Stimulated activated CD4-positive, alpha-beta T cell treated with anti-CD3 and anti-CD28 coated beads, Interleukin-4, amount 100 ng/mL, for 48 hours (primary cell): ENCODE data around the gene AKAP5.

ENCODE experiments used
- DNase-seq, 2 donors: peaks; one replicate each; pipeline ENCODE4 v3.0.0-alpha.2; 2020; ENCODE audit warnings: low read depth in 2 of 2

AKAP5 gene

GRCh38 chr14:64459405-64460136, 5.7 kb upstream of the AKAP5 start:
- no peak for DNase-seq

GRCh38 chr14:64461221-64461620, 4.1 kb upstream of the AKAP5 start:
- no peak for DNase-seq

GRCh38 chr14:64463195-64463594, 2.1 kb upstream of the AKAP5 start:
- no peak for DNase-seq

GRCh38 chr14:64463873-64464272, 1.4 kb upstream of the AKAP5 start:
- no peak for DNase-seq

- no peak for DNase-seq
Measured at GRCh38 chr14:64464651-64465050, 648 bp upstream of the AKAP5 start.

- no peak for DNase-seq
Measured at GRCh38 chr14:64465831-64466554, 694 bp downstream of the AKAP5 start.

DNA sequence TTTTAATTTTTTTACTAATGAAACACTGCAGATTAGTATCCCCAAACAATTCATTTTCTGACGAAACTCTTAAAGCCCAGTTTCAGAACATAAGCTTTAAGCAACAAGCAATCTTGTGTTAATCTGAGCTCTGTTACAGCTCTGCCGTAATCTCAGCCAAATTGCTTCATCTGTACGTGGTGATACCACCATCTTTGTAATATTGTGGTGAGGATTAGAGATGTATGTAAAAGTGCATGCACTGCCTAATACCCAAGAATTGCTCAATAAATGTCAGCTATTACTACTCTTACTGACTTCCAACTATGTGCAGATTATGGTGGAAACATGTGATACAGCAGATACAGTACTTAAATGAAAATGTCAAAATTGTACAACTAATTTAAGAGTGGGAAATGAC, 1.8 kb downstream of the AKAP5 start:
- DNase-seq, result no peak

DNA sequence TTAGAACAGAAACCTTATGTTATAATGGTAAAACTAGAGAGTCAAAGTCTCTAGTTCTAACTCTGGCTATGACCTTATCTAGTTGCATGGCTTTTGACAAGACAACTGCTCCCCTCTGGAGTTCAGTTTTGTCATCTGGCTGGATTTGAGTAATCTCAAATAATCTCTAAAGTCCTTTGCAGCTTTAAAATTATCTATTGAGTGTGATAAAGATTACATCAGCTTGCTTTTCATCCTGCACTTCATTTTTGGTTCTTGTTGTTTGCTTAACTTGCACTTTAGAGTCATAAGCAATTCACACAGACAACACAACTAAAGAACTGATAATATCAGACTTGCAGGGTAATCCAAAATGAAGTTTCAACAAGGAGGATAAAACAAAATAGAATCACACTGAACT, 2.3 kb downstream of the AKAP5 start:
- no peak for DNase-seq

DNA sequence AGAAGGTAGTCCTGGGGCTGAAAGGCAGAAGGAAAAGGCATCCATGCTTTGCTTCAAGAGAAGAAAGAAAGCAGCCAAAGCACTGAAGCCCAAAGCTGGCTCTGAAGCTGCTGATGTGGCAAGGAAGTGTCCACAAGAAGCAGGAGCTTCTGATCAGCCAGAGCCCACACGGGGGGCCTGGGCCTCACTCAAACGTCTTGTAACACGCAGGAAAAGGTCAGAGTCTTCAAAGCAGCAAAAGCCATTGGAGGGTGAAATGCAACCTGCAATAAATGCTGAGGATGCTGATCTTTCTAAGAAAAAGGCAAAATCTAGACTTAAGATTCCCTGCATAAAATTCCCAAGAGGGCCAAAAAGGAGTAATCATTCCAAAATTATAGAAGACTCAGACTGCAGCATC, 3.2 kb downstream of the AKAP5 start:
- DNase-seq, result no peak

DNA sequence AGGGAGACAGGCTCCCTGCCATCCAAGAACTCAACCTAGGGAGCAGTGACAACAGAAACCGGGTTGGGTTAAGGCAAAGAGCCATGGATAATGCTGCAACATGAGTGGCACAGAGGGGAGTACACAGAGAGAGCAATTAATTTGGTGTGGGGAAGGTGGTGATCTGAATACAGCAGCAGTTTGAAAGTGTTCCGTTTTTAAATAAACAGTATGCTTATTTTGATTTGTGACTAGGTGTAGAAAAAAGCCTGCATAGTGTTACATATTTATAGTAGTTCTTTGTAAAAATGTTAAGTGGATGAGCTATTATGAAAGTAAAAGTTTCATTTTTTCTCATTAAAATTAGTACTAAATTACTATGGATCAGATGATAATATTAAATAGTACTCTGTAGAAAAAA, 8.7 kb downstream of the AKAP5 start:
- no peak for DNase-seq

DNA sequence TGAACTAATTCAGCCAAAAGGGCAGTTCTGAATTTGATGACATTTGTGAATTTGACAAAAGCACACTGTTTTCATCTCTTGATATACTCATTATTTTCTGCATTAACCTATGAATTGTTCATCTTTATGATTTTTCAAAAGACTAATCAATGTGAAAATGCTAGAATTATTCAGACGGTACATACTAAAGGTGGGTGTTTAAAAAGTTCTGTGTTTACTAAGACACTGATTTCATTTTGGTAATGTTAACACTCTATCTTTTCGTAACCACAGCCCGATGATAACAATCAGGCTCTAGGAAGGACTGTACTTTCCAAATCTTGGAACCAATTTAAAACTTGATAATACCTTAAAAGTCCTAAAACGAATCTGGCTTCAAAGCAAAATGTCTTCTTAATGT, 9.4 kb downstream of the AKAP5 start:
- DNase-seq, result no peak

DNA sequence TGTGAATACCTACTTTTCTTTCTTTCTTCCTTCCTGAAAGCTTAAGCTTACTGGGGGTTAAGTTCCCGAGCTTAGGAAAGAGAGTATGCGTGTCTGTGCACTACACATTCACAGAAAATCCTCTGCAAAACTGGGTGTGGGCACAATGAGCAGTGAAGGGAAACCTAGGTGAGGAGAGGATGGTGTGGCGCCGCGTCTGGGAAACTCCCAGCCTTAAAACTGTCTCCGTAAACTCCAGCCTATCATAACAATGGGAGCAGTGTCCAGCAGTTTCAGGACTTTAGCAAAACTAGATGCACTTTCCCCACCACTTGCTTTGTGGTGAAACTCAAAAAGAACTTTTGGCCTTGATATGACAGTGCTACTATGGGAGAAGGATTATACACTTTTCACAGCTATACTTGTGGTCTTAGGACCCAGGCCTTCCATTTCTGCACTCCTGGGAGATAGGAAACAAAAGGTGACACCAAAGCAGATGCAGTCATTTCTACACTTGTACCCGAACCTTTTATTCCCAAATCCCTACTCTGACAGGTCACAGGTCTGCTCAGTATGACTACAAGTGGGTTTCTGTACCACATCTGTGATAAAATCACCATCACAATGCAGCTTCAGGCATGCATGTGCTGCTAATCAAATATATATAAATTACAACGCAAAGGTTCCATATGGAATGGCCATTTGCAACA, 10.4 kb downstream of the AKAP5 start:
- DNase-seq, result no peak

DNA sequence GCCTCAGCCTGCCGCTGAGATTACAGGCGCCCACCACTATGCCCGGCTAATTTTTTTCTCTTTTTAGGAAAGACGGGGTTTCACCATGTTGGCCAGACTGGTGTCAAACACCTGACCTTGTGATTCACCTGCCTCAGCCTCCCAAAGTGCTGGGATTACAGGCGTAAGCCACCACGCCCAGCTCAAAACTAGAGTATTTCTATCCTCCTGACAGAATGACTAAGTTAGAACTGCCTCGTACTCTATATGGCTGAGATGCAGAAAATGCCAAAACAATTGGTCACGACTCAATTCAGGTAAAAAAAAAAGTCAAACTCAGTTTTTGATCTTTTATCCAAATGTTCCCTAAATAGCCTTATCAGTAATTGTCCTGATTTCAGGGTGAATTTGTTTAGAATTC, 11.1 kb downstream of the AKAP5 start:
- DNase-seq, result no peak

GRCh38 chr14:64478634-64479250, 13.4 kb downstream of the AKAP5 start:
- DNase-seq, result no peak

DNA sequence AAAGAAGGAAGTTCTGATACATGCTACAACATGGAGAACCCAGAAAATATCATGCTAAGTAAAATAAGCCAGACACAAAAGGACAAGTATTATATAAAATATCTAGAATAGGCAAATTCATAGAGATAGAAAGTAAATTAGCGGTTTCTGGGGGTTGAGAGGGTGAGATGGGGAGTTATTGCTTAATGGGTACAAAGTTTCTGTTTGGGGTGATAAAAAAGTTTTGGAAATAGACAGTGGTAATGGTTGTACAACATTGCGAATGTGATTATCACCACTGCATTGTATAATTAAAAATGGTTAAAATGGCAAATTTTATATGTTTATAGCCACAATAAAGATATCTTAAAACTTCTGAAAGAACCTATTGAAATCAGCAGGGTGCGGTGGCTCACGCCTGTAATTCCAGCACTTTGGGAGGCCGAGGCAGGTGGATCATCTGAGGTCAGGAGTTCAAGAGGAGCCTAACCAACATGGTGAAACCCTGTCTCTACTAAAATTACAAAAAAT, 23.3 kb downstream of the AKAP5 start:
- DNase-seq, result no peak

DNA sequence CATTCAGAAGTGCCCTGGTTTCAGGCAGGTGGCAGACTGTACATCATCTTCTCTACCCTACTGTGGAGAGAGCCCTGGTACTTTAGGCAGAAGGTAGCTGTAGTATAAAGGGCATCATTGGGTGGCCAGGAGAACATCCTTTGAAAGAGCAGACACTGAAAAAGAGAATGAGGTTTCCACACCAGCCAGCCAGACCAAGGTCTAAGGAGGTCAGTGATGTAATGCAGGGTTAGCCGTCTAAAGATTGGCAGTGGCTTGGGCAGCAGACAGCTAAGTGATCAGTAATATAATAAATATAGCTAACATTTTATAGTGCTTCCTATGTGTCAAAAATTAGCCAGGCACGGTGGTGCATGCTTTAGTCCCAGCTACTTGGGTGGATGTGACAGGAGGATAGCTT, 26.3 kb downstream of the AKAP5 start:
- DNase-seq, result no peak

GRCh38 chr14:64493455-64493854, 28.2 kb downstream of the AKAP5 start:
- DNase-seq, result no peak

GRCh38 chr14:64495252-64495651, 30.0 kb downstream of the AKAP5 start:
- DNase-seq, result no peak

- DNase-seq, result no peak
Measured at GRCh38 chr14:64496764-64497163, 31.5 kb downstream of the AKAP5 start.

DNA sequence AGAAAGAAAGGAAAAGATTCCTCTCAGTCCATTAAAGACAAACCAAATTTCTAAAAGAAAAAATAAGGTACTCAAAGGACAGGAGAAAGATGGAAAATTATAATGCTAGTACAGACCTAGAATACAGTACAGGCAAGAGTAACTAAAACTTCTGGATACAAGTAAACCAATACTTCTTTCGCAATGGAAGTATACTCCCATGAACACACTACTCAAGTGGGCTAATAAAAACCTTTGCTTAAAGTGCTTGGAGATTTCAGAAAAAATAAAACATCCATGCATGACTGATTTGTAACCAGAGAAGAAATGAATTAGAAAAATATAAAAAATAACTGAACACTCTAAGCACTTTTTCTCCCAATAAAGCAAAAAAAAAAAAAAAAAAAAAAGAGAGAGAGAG, 34.8 kb downstream of the AKAP5 start:
- no peak for DNase-seq

GRCh38 chr14:64501411-64502171, 36.3 kb downstream of the AKAP5 start:
- DNase-seq, result no peak

DNA sequence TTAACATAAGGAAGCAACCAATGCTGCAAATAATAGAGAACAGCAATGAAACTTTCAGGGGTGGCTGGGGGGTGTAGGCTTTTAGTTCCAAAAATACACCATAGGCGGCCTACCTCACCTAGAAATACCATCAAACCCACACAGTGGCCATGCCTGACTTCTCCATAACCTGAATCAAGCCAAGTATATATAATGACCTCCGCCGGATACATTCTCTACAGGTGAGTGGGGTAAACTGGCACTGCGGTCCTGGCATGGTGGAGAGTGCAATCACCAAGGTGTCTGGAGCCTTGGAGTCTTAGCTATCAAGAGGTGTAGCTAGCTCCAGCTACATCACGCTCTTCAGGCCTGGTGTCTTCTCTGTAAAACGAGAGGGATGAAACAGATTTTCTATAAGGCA, 37.2 kb downstream of the AKAP5 start:
- DNase-seq, result no peak
